DND-41 (cell line): ENCODE data around the gene JAM2.
"Not testable (repeated sequence)": the region's sequence is repeated elsewhere in the genome, so short reads cannot be mapped to it uniquely, and the experiment has no call there.

Experiments
- ATAC-seq: fragments of 200-7000 bp; cut with Tn5 transposase; 3 replicates; pipeline ENCODE4 v1.9.1; 2021; ENCODE audit warnings: low read depth; ENCODE audit not compliant: insufficient read depth
- DNase-seq: peaks from one replicate; pipeline ENCODE4 v3.0.0-alpha.2; 2020
- H2AFZ ChIP-seq: 2 replicates; pipeline ENCODE4 v1.6.0; 2012; ENCODE audit warnings: low read depth, low read length
- H3K27ac ChIP-seq: 2 replicates; pipeline ENCODE4 v1.5.1; 2012; ENCODE audit warnings: low read length, inconsistent platforms
- H3K27me3 ChIP-seq: fragments of 200-600 bp; sonication (generic); 2 replicates; pipeline ENCODE4 v1.6.0; 2012; ENCODE audit warnings: low read length, mild to moderate bottlenecking, inconsistent platforms; ENCODE audit not compliant: insufficient read depth, poor library complexity
- H3K36me3 ChIP-seq: 2 replicates; pipeline ENCODE4 v1.5.1; 2012; ENCODE audit warnings: low read length, inconsistent platforms; ENCODE audit not compliant: insufficient read depth
- H3K4me1 ChIP-seq: 2 replicates; pipeline ENCODE4 v1.5.1; 2012; ENCODE audit warnings: mild to moderate bottlenecking, low read length; ENCODE audit not compliant: insufficient read depth
- H3K4me2 ChIP-seq: 2 replicates; pipeline ENCODE4 v1.6.0; 2012; ENCODE audit warnings: mild to moderate bottlenecking, moderate library complexity, low read length, inconsistent platforms; ENCODE audit not compliant: insufficient read depth
- H3K4me3 ChIP-seq, 2 experiments: fragments of 200-600 bp in 1 of 2; shearing (Covaris generic) in 1 of 2; 2 replicates each; pipeline ENCODE4 v1.5.1; 2012 to 2016; ENCODE audit warnings: inconsistent platforms in 2 of 2, low read length in 2 of 2, mild to moderate bottlenecking in 2 of 2, low read depth in 1 of 2, moderate library complexity in 1 of 2
- H3K79me2 ChIP-seq: 2 replicates; pipeline ENCODE4 v1.6.0; 2012; ENCODE audit warnings: low read length, inconsistent platforms; ENCODE audit not compliant: insufficient read depth
- H3K9ac ChIP-seq: 2 replicates; pipeline ENCODE4 v1.6.0; 2012; ENCODE audit warnings: low read depth, mild to moderate bottlenecking, inconsistent platforms, low read length, moderate library complexity
- H3K9me3 ChIP-seq: 2 replicates; pipeline ENCODE4 v1.5.1; 2012; ENCODE audit warnings: low read length, moderate library complexity, mild to moderate bottlenecking, inconsistent platforms; ENCODE audit not compliant: insufficient read depth, severe bottlenecking
- H4K20me1 ChIP-seq: 2 replicates; pipeline ENCODE4 v1.6.0; 2012; ENCODE audit warnings: low read length; ENCODE audit not compliant: insufficient read depth
- EZH2 ChIP-seq: IDR thresholded peaks from 3 replicates; pipeline ENCODE4 v1.6.1; 2012; ENCODE audit warnings: borderline replicate concordance, low read depth, mild to moderate bottlenecking, moderate library complexity, low read length, inconsistent platforms; ENCODE audit not compliant: severe bottlenecking
- TF ChIP-seq, protein P1 (sequence below): IDR thresholded peaks from 2 replicates; pipeline ENCODE4 v1.5.1; 2012; ENCODE audit warnings: borderline replicate concordance, low read length, moderate library complexity, mild to moderate bottlenecking; ENCODE audit not compliant: poor library complexity, severe bottlenecking; ENCODE audit errors: extremely low read depth

JAM2 gene

DNA sequence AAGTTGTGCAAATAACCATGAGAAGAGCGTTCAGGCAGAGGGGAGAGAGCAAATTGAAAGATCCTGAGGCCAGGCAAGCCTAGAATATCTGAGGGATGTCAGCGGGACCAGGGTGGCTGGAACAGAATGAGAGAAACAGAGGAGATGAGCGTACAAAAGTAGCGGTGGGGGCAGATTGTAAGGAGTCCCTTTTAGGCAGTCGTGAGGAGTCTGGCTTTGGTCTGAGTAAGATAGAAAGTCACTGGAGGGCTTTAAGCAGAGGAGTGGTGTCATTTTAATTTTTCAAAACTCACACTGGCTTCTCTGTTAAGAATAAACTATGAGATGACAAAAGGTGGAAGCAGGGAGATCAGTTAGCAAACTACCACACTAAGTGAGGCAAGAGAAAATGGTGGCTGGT is 71.5 kb downstream of the JAM2 start:
- Histone ChIP-seq H2AFZ (no peak overlapping the region), H3K4me2 (no peak overlapping the region), H3K4me3 (no peak overlapping the region), H3K4me1 (no peaks in the 10 kb centered on the region), H3K36me3 (no peaks in the 10 kb centered on the region), H3K9me3 (no peaks in the 10 kb centered on the region), H4K20me1 (no peaks in the 10 kb centered on the region), H3K27me3 (no peaks in the 10 kb centered on the region), H3K79me2 (no peaks in the 10 kb centered on the region), H3K27ac (no peak overlapping the region), H3K9ac (no peak overlapping the region)
- ATAC-seq (no peak), DNase-seq (no peak)
- TF ChIP-seq, protein P1, sequence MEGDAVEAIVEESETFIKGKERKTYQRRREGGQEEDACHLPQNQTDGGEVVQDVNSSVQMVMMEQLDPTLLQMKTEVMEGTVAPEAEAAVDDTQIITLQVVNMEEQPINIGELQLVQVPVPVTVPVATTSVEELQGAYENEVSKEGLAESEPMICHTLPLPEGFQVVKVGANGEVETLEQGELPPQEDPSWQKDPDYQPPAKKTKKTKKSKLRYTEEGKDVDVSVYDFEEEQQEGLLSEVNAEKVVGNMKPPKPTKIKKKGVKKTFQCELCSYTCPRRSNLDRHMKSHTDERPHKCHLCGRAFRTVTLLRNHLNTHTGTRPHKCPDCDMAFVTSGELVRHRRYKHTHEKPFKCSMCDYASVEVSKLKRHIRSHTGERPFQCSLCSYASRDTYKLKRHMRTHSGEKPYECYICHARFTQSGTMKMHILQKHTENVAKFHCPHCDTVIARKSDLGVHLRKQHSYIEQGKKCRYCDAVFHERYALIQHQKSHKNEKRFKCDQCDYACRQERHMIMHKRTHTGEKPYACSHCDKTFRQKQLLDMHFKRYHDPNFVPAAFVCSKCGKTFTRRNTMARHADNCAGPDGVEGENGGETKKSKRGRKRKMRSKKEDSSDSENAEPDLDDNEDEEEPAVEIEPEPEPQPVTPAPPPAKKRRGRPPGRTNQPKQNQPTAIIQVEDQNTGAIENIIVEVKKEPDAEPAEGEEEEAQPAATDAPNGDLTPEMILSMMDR, result no peak
- no peak for TF ChIP-seq EZH2

- not testable (repeated sequence) for H4K20me1 ChIP-seq, H3K4me1 ChIP-seq, H3K4me2 ChIP-seq, H2AFZ ChIP-seq, H3K79me2 ChIP-seq, H3K27ac ChIP-seq, H3K4me3 ChIP-seq, H3K27me3 ChIP-seq, H3K36me3 ChIP-seq, H3K9me3 ChIP-seq, DNase-seq, ATAC-seq, H3K9ac ChIP-seq
Observed at GRCh38 chr21:25714066-25714465, 75.0 kb downstream of the JAM2 start.

GRCh38 chr21:25717491-25718147 is 78.6 kb downstream of the JAM2 start:
- no peaks in the 10 kb centered on the region for H3K27me3 ChIP-seq
- no peak for DNase-seq
- H3K9ac ChIP-seq, result no peak overlapping the region
- no peak overlapping the region for H3K27ac ChIP-seq
- H3K79me2 ChIP-seq, result no peaks in the 10 kb centered on the region
- no peaks in the 10 kb centered on the region for H4K20me1 ChIP-seq
- H2AFZ ChIP-seq, result no peak overlapping the region
- peaks cover 18% of the 10 kb centered on the region for H3K36me3 ChIP-seq
- H3K9me3 ChIP-seq, result no peaks in the 10 kb centered on the region
- no peaks in the 10 kb centered on the region for H3K4me1 ChIP-seq
- no peak overlapping the region for H3K4me2 ChIP-seq
- TF ChIP-seq, protein P1, result no peak
- TF ChIP-seq EZH2, result no peak
- ATAC-seq, result no peak
- H3K4me3 ChIP-seq, result no peak overlapping the region

DNA sequence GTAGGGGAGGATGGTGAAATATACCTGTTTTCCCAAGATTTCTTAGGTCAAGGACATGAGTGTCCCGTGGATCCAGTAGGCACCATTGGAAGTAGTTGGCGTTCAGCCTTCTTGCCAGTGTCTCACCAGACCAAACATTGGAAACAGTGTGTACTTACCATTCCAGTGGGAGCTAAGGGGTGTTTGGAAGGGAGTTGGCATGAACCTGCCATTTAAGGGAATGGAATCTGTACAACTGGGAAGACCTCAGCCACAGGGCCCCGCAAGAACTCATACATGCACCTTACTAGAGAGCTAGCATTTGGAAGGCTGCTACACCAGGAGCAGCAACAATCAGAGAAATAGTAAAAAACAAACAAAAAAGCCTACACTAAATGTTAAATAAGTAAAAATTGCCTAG is 82.9 kb downstream of the JAM2 start:
- H3K4me1 ChIP-seq, result no peaks in the 10 kb centered on the region
- no peak for TF ChIP-seq EZH2
- TF ChIP-seq, protein P1, result no peak
- H2AFZ ChIP-seq, result no peak overlapping the region
- H3K36me3 ChIP-seq, result peaks cover 53% of the 10 kb centered on the region
- no peaks in the 10 kb centered on the region for H3K9me3 ChIP-seq
- DNase-seq (no peak), ATAC-seq (no peak)
- peaks cover 11% of the 10 kb centered on the region; the same call in 1 of the 2 replicates for H3K79me2 ChIP-seq
- peaks cover 4% of the 10 kb centered on the region; the same call in 1 of the 2 replicates for H4K20me1 ChIP-seq
- H3K4me2 ChIP-seq, result no peak overlapping the region
- H3K4me3 ChIP-seq, result no peak overlapping the region
- no peak overlapping the region for H3K9ac ChIP-seq
- H3K27ac ChIP-seq, result no peak overlapping the region
- no peaks in the 10 kb centered on the region for H3K27me3 ChIP-seq
